Stomach smooth muscle (tissue), 2 donors: ENCODE results near the gene LVRN.

ENCODE experiments used
- H3K27ac ChIP-seq: one replicate; pipeline ENCODE4 v1.7.0; 2013; ENCODE audit warnings: mild to moderate bottlenecking, low read length, inconsistent platforms
- H3K27me3 ChIP-seq, 2 donors: one replicate each; pipeline ENCODE4 v1.7.0; 2013; ENCODE audit warnings: low read length in 2 of 2; ENCODE audit not compliant: insufficient read depth in 2 of 2, control insufficient read depth in 1 of 2
- H3K36me3 ChIP-seq, 2 donors: one replicate each; pipeline ENCODE4 v1.7.0; 2013; ENCODE audit warnings: low read length in 2 of 2; ENCODE audit not compliant: control insufficient read depth in 2 of 2, insufficient read depth in 2 of 2
- H3K4me1 ChIP-seq: one replicate; pipeline ENCODE4 v1.7.0; 2013; ENCODE audit warnings: low read length; ENCODE audit not compliant: control insufficient read depth, insufficient read depth
- H3K4me3 ChIP-seq, 2 donors: one replicate each; pipeline ENCODE4 v1.7.0; 2013; ENCODE audit warnings: low read length in 2 of 2
- H3K9ac ChIP-seq, 2 donors: one replicate each; pipeline ENCODE4 v1.7.0; 2013; ENCODE audit warnings: low read length in 2 of 2, mild to moderate bottlenecking in 1 of 2
- H3K9me3 ChIP-seq, 2 donors: one replicate each; pipeline ENCODE4 v1.7.0; 2013; ENCODE audit warnings: low read length in 2 of 2; ENCODE audit not compliant: control insufficient read depth in 2 of 2
- donor health status: healthy.
- donor health status: Pancreatic carcinoma.

Gene LVRN

DNA sequence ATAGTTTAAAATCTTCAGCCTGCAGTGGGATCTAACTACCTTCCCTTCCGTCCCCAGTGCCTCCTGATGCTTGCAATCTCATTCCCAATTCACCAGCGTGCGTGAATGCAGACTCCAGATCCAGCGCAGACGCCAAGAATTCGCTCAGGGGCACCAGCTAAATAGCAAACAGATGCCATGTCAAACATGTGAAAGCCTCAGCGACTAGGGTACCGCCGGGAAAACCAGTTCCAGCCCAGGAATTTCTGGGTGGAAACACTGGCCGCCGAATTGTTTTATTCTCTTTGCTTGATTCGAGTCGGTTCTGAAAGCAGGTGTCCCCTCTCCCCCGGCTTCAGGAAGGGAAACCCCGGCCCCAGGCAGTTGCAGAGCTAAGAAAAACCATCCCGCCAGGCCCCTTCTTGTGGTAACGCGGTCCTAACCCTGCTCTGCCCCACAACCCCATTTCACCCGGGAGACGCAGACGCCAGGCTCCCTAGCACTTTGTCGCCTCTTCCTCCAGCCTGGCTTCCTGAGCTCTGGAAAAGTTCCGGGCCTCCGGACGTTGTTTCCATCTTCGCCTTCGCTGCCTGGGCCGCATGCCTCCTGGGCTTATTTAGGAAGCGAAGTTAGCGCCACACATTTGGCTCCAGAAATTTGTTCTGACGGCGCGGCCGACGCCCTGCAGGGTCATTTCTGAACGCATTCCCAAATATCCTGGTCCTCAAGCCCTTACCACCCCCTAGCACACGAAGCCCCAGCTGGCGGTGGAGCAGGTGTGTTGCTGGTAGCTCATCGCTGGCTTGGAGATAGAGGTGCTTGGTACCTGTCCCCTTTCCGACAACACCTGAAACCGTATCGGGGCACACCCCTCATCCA is 665 bp upstream of the LVRN start:
- Histone ChIP-seq H3K4me3 (peak overlapping the region; percentile 4 to 70), H3K36me3 (no peaks in the 10 kb centered on the region), H3K4me1 (peaks cover 19% of the 10 kb centered on the region), H3K27me3 (peaks cover 48 to 59% of the 10 kb centered on the region in 2 donors), H3K9me3 (no peaks in the 10 kb centered on the region), H3K9ac (no peak overlapping the region), H3K27ac (no peak overlapping the region)

DNA sequence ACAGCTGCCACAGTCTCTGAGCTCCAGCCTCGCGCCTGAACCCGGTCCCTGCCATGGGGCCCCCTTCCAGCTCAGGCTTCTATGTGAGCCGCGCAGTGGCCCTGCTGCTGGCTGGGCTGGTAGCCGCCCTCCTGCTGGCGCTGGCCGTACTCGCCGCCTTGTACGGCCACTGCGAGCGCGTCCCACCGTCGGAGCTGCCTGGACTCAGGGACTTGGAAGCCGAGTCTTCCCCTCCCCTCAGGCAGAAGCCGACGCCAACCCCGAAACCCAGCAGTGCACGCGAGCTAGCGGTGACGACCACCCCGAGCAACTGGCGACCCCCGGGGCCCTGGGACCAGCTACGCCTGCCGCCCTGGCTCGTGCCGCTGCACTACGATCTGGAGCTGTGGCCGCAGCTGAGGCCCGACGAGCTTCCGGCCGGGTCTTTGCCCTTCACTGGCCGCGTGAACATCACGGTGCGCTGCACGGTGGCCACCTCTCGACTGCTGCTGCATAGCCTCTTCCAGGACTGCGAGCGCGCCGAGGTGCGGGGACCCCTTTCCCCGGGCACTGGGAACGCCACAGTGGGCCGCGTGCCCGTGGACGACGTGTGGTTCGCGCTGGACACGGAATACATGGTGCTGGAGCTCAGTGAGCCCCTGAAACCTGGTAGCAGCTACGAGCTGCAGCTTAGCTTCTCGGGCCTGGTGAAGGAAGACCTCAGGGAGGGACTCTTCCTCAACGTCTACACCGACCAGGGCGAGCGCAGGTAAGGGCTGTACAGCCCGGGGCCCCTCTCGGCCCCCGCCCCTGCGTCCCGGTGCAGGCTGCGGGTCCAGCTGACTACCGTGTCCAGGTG is 509 bp downstream of the LVRN start:
- H3K27me3 ChIP-seq, result peaks cover 48 to 54% of the 10 kb centered on the region in 2 donors
- H3K4me3 ChIP-seq, result peak overlapping the region; percentile 41 to 70
- H3K4me1 ChIP-seq, result peaks cover 19% of the 10 kb centered on the region
- no peak overlapping the region for H3K27ac ChIP-seq
- no peak overlapping the region for H3K9ac ChIP-seq
- H3K9me3 ChIP-seq, result no peaks in the 10 kb centered on the region
- no peaks in the 10 kb centered on the region for H3K36me3 ChIP-seq

DNA sequence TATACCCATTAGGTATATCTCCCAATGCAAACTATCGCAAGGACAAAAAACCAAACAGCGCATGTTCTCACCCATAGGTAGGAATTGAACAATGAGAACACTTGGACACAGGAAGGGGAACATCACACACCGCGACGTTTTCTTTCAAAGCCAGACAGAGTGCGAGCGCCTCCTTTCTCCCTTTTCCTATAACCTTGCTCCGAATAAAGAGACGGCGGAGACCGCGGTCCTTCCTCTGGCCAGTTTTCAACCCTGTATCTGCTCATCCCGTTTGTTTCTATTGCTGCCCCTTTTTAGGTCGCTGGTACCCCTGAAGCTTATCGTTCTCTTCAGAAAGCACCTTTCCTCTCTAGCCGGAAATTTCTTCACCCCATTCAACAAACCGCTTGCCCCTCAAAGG is 1.3 kb downstream of the LVRN start:
- Histone ChIP-seq H3K9me3 (no peaks in the 10 kb centered on the region), H3K4me1 (peaks cover 19% of the 10 kb centered on the region), H3K36me3 (no peaks in the 10 kb centered on the region), H3K9ac (no peak overlapping the region), H3K27ac (no peak overlapping the region), H3K27me3 (peaks cover 42 to 47% of the 10 kb centered on the region in 2 donors), H3K4me3 (no peak overlapping the region)

DNA sequence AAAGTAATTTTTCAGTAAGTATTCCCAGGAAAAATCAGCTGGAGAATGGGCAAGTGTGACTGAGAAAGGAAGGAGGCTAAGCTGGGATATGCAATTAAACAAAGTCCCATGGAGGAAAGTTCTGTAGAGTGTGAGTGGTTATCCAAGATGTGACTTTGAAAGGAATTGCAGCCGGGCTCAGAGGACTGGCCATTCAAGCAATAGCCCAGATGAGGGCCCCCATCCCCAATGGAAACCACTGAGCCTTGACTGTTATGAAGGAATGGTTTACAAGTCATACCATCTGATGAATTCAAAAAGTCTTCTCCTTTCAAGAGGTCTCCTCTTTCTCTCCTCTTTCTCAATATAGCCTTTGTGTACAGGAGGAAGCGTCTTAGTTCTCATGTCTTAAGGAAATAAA is 6.5 kb downstream of the LVRN start:
- Histone ChIP-seq H3K9ac (no peak overlapping the region), H3K27me3 (peaks cover 2 to 8% of the 10 kb centered on the region in 2 donors), H3K4me3 (no peak overlapping the region), H3K27ac (no peak overlapping the region), H3K36me3 (no peaks in the 10 kb centered on the region), H3K4me1 (no peaks in the 10 kb centered on the region), H3K9me3 (peaks cover 0 to 3% of the 10 kb centered on the region in 2 donors)

- H3K9me3 ChIP-seq, result no peaks in the 10 kb centered on the region
- H3K4me1 ChIP-seq, result no peaks in the 10 kb centered on the region
- H3K4me3 ChIP-seq, result no peak overlapping the region
- no peak overlapping the region for H3K27ac ChIP-seq
- no peaks in the 10 kb centered on the region for H3K36me3 ChIP-seq
- H3K27me3 ChIP-seq, result no peaks in the 10 kb centered on the region
- no peak overlapping the region for H3K9ac ChIP-seq
These were observed 14.8 kb downstream of the LVRN start for GRCh38 chr5:115977096-115977495.

DNA sequence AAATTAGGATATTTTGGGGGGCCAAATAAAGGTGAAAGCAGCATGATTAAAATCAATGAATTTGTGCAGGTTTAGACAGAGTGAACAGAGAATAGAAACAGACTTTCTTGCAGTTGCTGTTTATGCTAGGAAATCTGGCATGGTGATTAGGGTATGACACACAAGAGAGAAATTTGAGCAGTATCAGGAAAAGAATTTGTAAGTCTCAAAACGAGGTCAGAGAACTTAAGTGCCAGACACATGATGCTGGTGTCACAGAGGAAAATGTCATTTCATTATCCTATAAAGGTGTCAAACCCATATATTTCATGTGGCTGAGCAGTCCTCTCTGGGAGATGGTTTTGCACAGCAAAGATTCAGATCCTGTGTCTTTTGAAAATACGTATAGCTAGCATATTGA is 15.7 kb downstream of the LVRN start:
- H3K4me3 ChIP-seq, result no peak overlapping the region
- H3K27ac ChIP-seq, result no peak overlapping the region
- H3K9me3 ChIP-seq, result no peaks in the 10 kb centered on the region
- no peaks in the 10 kb centered on the region for H3K4me1 ChIP-seq
- no peak overlapping the region for H3K9ac ChIP-seq
- no peaks in the 10 kb centered on the region for H3K36me3 ChIP-seq
- H3K27me3 ChIP-seq, result no peaks in the 10 kb centered on the region

DNA sequence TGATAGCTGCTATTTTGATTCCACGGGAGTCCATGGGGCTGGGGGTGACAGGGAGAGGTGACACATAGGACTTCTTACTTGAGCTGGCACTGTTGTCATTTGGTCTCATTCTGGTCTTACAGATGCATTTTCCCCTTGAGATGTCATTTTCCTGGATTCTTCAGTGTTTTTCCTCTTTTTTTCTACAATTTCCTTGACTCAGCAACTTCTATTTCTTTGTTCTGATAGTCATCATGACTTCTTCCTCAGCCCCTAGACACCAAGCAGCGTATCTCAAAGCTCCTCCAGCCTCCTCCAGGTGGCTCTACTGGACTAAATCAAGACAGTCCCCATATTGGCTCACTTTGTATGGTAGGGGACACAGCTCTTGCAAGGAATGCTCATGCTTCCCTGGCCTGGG is 16.5 kb downstream of the LVRN start:
- Histone ChIP-seq H3K9ac (no peak overlapping the region), H3K4me3 (no peak overlapping the region), H3K9me3 (no peaks in the 10 kb centered on the region), H3K27ac (no peak overlapping the region), H3K36me3 (no peaks in the 10 kb centered on the region), H3K27me3 (no peaks in the 10 kb centered on the region), H3K4me1 (no peaks in the 10 kb centered on the region)

GRCh38 chr5:115979201-115980041 is 17.1 kb downstream of the LVRN start:
- no peak overlapping the region for H3K9ac ChIP-seq
- no peaks in the 10 kb centered on the region for H3K9me3 ChIP-seq
- H3K4me1 ChIP-seq, result no peaks in the 10 kb centered on the region
- no peak overlapping the region for H3K27ac ChIP-seq
- no peaks in the 10 kb centered on the region for H3K36me3 ChIP-seq
- H3K27me3 ChIP-seq, result no peaks in the 10 kb centered on the region
- H3K4me3 ChIP-seq, result no peak overlapping the region

GRCh38 chr5:115983519-115983918 is 21.2 kb downstream of the LVRN start:
- H3K27me3 ChIP-seq, result no peaks in the 10 kb centered on the region
- no peak overlapping the region for H3K27ac ChIP-seq
- H3K4me1 ChIP-seq, result no peaks in the 10 kb centered on the region
- H3K9me3 ChIP-seq, result no peaks in the 10 kb centered on the region
- H3K36me3 ChIP-seq, result no peaks in the 10 kb centered on the region
- H3K4me3 ChIP-seq, result no peak overlapping the region
- no peak overlapping the region for H3K9ac ChIP-seq
